Epithelial cell of esophagus (primary cell): ENCODE measurements around the gene MYBL2.

Experiments used
- DNase-seq: peaks from one replicate; pipeline ENCODE4 v3.0.0; 2010; ENCODE audit warnings: low read depth
- H3K4me3 ChIP-seq: 2 replicates; pipeline ENCODE4 v1.5.1; 2011; ENCODE audit warnings: mild to moderate bottlenecking, low read length, control low read depth
- TF ChIP-seq, protein P1 (sequence below): IDR thresholded peaks from 2 replicates; pipeline ENCODE4 v1.5.1; 2011; ENCODE audit warnings: low read depth, mild to moderate bottlenecking, low read length, control low read depth, inconsistent platforms; ENCODE audit not compliant: insufficient read depth; ENCODE audit errors: missing control alignments

MYBL2 gene

GRCh38 chr20:43722153-43722505 is 55.2 kb downstream of the MYBL2 start:
- TF ChIP-seq, protein P1, sequence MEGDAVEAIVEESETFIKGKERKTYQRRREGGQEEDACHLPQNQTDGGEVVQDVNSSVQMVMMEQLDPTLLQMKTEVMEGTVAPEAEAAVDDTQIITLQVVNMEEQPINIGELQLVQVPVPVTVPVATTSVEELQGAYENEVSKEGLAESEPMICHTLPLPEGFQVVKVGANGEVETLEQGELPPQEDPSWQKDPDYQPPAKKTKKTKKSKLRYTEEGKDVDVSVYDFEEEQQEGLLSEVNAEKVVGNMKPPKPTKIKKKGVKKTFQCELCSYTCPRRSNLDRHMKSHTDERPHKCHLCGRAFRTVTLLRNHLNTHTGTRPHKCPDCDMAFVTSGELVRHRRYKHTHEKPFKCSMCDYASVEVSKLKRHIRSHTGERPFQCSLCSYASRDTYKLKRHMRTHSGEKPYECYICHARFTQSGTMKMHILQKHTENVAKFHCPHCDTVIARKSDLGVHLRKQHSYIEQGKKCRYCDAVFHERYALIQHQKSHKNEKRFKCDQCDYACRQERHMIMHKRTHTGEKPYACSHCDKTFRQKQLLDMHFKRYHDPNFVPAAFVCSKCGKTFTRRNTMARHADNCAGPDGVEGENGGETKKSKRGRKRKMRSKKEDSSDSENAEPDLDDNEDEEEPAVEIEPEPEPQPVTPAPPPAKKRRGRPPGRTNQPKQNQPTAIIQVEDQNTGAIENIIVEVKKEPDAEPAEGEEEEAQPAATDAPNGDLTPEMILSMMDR: no peak
- DNase-seq: no peak
- H3K4me3 ChIP-seq: no peak overlapping the region

DNA sequence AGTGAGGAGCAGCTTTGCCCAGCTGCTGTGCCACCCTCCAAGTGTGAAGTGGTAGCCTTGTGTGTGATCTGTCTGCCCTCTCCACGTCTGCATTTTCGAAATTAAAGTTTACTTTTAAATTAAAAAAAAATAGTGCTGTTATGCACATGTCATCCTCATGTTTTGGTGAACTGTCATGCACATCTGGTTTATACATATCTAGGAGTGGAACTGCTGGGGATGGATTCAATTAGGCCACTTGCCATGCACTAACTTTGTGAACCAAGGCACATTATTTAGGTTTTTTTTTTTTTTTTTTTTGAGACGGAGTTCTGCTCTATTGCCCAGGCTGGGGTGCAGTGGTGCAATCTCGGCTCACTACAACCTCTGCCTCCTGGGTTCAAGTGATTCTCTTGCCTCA is 56.3 kb downstream of the MYBL2 start:
- DNase-seq: no peak
- H3K4me3 ChIP-seq: no peak overlapping the region
- TF ChIP-seq, protein P1: no peak

DNA sequence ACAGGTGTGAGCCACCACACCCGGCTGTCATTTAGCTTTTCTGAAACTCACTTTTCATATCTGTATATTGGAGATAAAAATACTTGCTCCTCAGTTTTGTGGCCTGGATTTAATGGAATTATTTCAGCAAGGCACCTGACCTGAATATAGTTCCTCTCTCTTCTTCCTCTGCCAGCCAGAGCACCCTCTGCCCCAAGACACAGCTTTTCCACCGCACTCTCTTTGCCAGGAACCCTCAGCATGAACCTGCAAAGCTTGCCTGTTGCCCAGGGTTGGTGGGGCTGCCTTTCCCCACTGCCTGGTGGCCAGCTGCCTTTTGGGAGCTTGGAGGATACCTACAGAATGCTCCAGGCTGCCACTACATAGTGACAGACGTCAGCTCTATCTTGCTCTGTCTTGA is 56.8 kb downstream of the MYBL2 start:
- no peak overlapping the region for H3K4me3 ChIP-seq

DNA sequence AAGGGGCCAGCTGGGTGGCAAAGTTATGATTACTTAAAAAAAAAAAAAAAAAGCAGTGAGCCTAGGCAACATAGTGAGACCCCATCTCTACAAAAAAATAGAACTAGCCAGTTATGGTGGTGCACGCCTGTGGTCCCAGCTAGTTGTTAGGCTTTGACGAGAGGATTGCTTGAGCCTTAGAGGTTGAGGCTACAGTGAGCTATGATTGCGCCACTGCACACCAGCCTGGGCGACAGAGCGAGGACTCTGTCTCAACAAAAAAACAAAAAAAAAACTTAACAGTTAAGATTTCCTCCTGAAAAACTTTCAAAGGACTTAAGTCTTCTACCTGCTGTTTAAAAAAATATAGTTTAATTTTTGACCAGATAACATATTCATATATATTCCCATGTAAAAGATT is 57.5 kb downstream of the MYBL2 start:
- no peak overlapping the region for H3K4me3 ChIP-seq
- TF ChIP-seq, protein P1: no peak
- DNase-seq: no peak

More for the DNA sequence above, 56.8 kb downstream of the MYBL2 start:
- TF ChIP-seq, protein P1: no peak
- no peak for DNase-seq

DNA sequence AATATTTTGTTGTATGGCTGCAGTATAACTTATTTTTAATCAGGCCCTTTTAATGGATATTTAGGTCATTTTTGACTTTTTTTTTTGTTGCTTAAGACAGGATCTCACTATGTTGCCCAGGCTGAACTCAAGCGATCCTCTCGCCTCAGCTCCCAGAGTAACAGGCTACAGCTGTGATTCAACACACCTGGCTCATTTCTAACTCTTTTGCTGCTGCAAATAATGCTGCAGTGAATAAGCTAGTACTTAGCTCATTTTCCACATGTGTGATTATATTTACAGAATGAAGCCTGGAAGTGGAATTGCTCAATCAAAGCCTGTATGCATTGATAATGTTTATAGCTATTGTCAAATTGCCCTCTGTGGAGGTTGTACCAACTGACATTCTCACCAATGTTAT is 58.8 kb downstream of the MYBL2 start:
- DNase-seq: no peak
- TF ChIP-seq, protein P1: no peak
- no peak overlapping the region for H3K4me3 ChIP-seq

GRCh38 chr20:43726333-43726732 is 59.4 kb downstream of the MYBL2 start:
- H3K4me3 ChIP-seq: no peak overlapping the region
- TF ChIP-seq, protein P1: no peak
- no peak for DNase-seq

- no peak within 1 kb of the TSS for H3K4me3 ChIP-seq
- TF ChIP-seq, protein P1: no peak
- peak; percentile 47 for DNase-seq
These were observed 60.0 kb downstream of the MYBL2 start, which contains the start of gene GTSF1L for GRCh38 chr20:43726811-43727338. GTSF1L (minus strand) TSS chr20:43727002; CDS start chr20:43726694, 308 bp downstream.
